GM23338 (cell line): ENCODE measurements around the gene GABARAPL1. TPM values are rescaled to one million over a fixed set of nuclear protein-coding genes. Genes with fewer than 3 reads are reported as not detected.

Experiments
- ATAC-seq: fragments of 200-7000 bp; cut with Tn5 transposase; 3 replicates; pipeline ENCODE4 v1.9.1; 2020
- DNase-seq: peaks from one replicate; pipeline ENCODE4 v3.0.0-alpha.2; 2015; ENCODE audit warnings: low spot score
- H2AFZ ChIP-seq: fragments of 200-600 bp; sonication (generic); 2 replicates; pipeline ENCODE4 v1.8.0; 2016; ENCODE audit warnings: antibody characterized with exemption, mild to moderate bottlenecking, moderate library complexity
- H3F3A ChIP-seq: fragments of 200-600 bp; sonication (generic); replicated peaks from 2 replicates; pipeline ENCODE4 v1.8.0; 2017; ENCODE audit warnings: antibody characterized with exemption, mixed run types, low read depth
- H3K27ac ChIP-seq: fragments of 200-600 bp; sonication (generic); 2 replicates; pipeline ENCODE4 v1.6.1; 2016; ENCODE audit warnings: low read depth
- H3K27me3 ChIP-seq: fragments of 200-600 bp; sonication (generic); 2 replicates; pipeline ENCODE4 v1.8.0; 2016; ENCODE audit warnings: mild to moderate bottlenecking, mixed run types, moderate library complexity; ENCODE audit not compliant: insufficient read depth
- H3K36me3 ChIP-seq: fragments of 200-600 bp; sonication (generic); 2 replicates; pipeline ENCODE4 v1.8.0; 2016; ENCODE audit warnings: mild to moderate bottlenecking; ENCODE audit not compliant: insufficient read depth
- H3K4me1 ChIP-seq: fragments of 200-600 bp; sonication (generic); 2 replicates; pipeline ENCODE4 v1.8.0; 2016; ENCODE audit warnings: mild to moderate bottlenecking, moderate library complexity; ENCODE audit not compliant: insufficient read depth
- H3K4me2 ChIP-seq: fragments of 200-600 bp; sonication (generic); 2 replicates; pipeline ENCODE4 v1.7.1; 2017; ENCODE audit warnings: mixed run types
- H3K4me3 ChIP-seq: fragments of 200-600 bp; sonication (generic); 2 replicates; pipeline ENCODE4 v1.6.1; 2016; ENCODE audit warnings: mixed run types
- H3K79me2 ChIP-seq: fragments of 200-600 bp; sonication (generic); replicated peaks from 2 replicates; pipeline ENCODE4 v1.8.0; 2017; ENCODE audit warnings: mild to moderate bottlenecking; ENCODE audit not compliant: insufficient read depth
- H3K9me2 ChIP-seq: fragments of 200-600 bp; sonication (generic); 2 replicates; pipeline ENCODE4 v1.8.0; 2017; ENCODE audit not compliant: insufficient read depth
- H4K20me1 ChIP-seq: fragments of 200-600 bp; sonication (generic); replicated peaks from 2 replicates; pipeline ENCODE4 v1.8.0; 2017; ENCODE audit warnings: mild to moderate bottlenecking; ENCODE audit not compliant: insufficient read depth
- H3K27ac Mint-ChIP-seq: 2 replicates; pipeline ENCODE4 v1.8.0; 2020; ENCODE audit warnings: inconsistent platforms, mild to moderate bottlenecking, moderate library complexity, mixed read lengths
- H3K27me3 Mint-ChIP-seq: 3 replicates; pipeline ENCODE4 v1.8.0; 2022; ENCODE audit warnings: low read depth, mild to moderate bottlenecking, moderate library complexity, mixed read lengths, inconsistent platforms; ENCODE audit not compliant: insufficient read depth, poor library complexity
- H3K36me3 Mint-ChIP-seq: 3 replicates; pipeline ENCODE4 v1.8.0; 2021; ENCODE audit warnings: low read depth, mild to moderate bottlenecking, inconsistent platforms, moderate library complexity, mixed read lengths
- H3K4me1 Mint-ChIP-seq: 3 replicates; pipeline ENCODE4 v1.8.0; 2020; ENCODE audit warnings: mild to moderate bottlenecking, inconsistent platforms, mixed read lengths
- H3K4me3 Mint-ChIP-seq: 3 replicates; pipeline ENCODE4 v1.8.0; 2021; ENCODE audit warnings: moderate library complexity, mild to moderate bottlenecking, inconsistent platforms, mixed read lengths
- H3K9me3 Mint-ChIP-seq: 3 replicates; pipeline ENCODE4 v1.8.0; 2020; ENCODE audit warnings: moderate library complexity, mild to moderate bottlenecking, inconsistent platforms, mixed read lengths
- CREB1 ChIP-seq: fragments of 250-450 bp; sonication (Bioruptor Pico); IDR thresholded peaks from 2 replicates; pipeline ENCODE4 v1.5.0; 2020; ENCODE audit warnings: low read depth, mild to moderate bottlenecking, moderate library complexity
- EZH2 ChIP-seq: fragments of 200-600 bp; sonication (generic); IDR thresholded peaks from one replicate; pipeline ENCODE4 v1.8.0; 2017; ENCODE audit warnings: antibody characterized with exemption, mild to moderate bottlenecking, low read depth; ENCODE audit not compliant: unreplicated experiment
- EZH2phosphoT487 ChIP-seq: fragments of 200-600 bp; sonication (generic); IDR thresholded peaks from one replicate; pipeline ENCODE4 v1.8.1; 2018; ENCODE audit warnings: antibody characterized with exemption; ENCODE audit not compliant: unreplicated experiment
- JUNB ChIP-seq: IDR thresholded peaks from one replicate; pipeline ENCODE4 v1.6.1; 2016; ENCODE audit warnings: antibody characterized with exemption; ENCODE audit not compliant: unreplicated experiment
- NANOG ChIP-seq: IDR thresholded peaks from 2 replicates; pipeline ENCODE4 v1.6.1; 2016; ENCODE audit warnings: antibody characterized with exemption, borderline replicate concordance
- POLR2AphosphoS5 ChIP-seq: IDR thresholded peaks from 2 replicates; pipeline ENCODE4 v1.6.1; 2016; ENCODE audit warnings: antibody characterized with exemption, low read depth
- STAT1 ChIP-seq: IDR thresholded peaks from one replicate; pipeline ENCODE4 v1.6.1; 2016; ENCODE audit warnings: antibody characterized with exemption; ENCODE audit not compliant: unreplicated experiment
- ZNF114 ChIP-seq: fragments of 250-450 bp; sonication (Bioruptor Pico); IDR thresholded peaks from 2 replicates; pipeline ENCODE4 v1.5.0; 2020; ENCODE audit warnings: mild to moderate bottlenecking, moderate library complexity
- ZNF331 ChIP-seq: fragments of 250-450 bp; sonication (Bioruptor Pico); IDR thresholded peaks from 2 replicates; pipeline ENCODE4 v1.5.0; 2020; ENCODE audit warnings: low read depth, mild to moderate bottlenecking, moderate library complexity
- polyA plus RNA-seq: library from polyadenylated mRNA; unstranded; fragments of >200 nt; fragmentation: Nextera tagmentation; extraction: Ambion mirVana; gene quantifications from 2 replicates; pipeline ENCODE4 v1.2.1, GENCODE V29; 2016
- total RNA-seq: library from RNA; depleted of rRNA; stranded (reverse); fragments of >200 nt; shearing (Covaris generic); gene quantifications from 2 replicates; pipeline ENCODE4 v1.2.3, GENCODE V29; 2014
- TF ChIP-seq, protein P1 (sequence below), 2 experiments: fragments of 200-600 bp in 1 of 2; sonication (generic) in 1 of 2; conservative IDR thresholded peaks; 2 replicates each; pipeline versions ENCODE4 v1.5.1 to v1.6.1; 2016 to 2017; ENCODE audit warnings: antibody characterized with exemption in 2 of 2, low read depth in 2 of 2, mild to moderate bottlenecking in 2 of 2, moderate library complexity in 1 of 2
- TF ChIP-seq, protein P2 (sequence below): IDR thresholded peaks from one replicate; pipeline ENCODE4 v1.6.1; 2018; ENCODE audit warnings: antibody characterized with exemption; ENCODE audit not compliant: unreplicated experiment
- TF ChIP-seq, protein P3 (sequence below): IDR thresholded peaks from 2 replicates; pipeline ENCODE4 v1.6.1; 2016; ENCODE audit warnings: antibody characterized with exemption
- TF ChIP-seq, protein P4 (sequence below): fragments of 250-450 bp; sonication (Bioruptor Pico); IDR thresholded peaks from 2 replicates; pipeline ENCODE4 v1.5.0; 2020; ENCODE audit warnings: mild to moderate bottlenecking, moderate library complexity

GABARAPL1 gene
- total and polyA plus RNA-seq, 2 experiments from 2014 or later, result 35.7 to 77.8 TPM

DNA sequence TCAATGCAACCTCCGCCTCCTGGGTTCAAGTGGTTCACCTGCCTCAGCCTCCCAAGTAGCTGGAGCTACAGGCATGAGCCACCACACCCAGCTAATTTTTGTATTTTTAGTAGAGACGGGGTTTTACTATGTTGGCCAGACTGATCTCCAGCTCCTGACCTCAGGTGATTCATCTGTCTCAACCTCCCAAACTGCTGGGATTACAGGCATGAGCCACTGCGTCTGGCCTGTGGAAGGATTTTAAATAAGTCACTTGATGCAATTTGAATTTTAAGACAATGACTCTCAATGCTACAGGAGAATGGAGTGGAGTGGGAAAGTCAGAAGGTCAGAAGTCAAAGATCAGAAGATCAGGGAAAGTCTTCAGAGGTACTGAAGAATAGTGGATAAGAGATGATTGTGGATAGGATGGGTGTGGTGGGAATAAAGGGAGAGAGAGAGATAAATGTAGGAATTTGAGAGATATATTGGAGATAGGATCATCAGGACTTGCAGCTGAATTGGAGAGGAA, 18.5 kb upstream of the GABARAPL1 start:
- Histone ChIP-seq H3K9me2 (no peaks in the 10 kb centered on the region), H3F3A (no peaks in the 10 kb centered on the region), H2AFZ (no peak overlapping the region), H3K27ac (no peak overlapping the region), H3K4me1 (peaks cover 10% of the 10 kb centered on the region; the same call in 1 of the 2 replicates), H3K4me2 (no peak overlapping the region), H3K79me2 (no peaks in the 10 kb centered on the region), H3K27me3 (no peaks in the 10 kb centered on the region), H4K20me1 (no peaks in the 10 kb centered on the region), H3K4me3 (no peak overlapping the region), H3K36me3 (no peaks in the 10 kb centered on the region)
- peaks cover 8% of the 10 kb centered on the region for H3K27me3 Mint-ChIP-seq
- peaks cover 20% of the 10 kb centered on the region for H3K4me1 Mint-ChIP-seq
- TF ChIP-seq ZNF114 (CRISPR knock-in tag) (no peak), CREB1 (CRISPR knock-in tag) (no peak), EZH2phosphoT487 (no peak), ZNF331 (CRISPR knock-in tag) (no peak), JUNB (no peak), STAT1 (no peak), NANOG (no peak), POLR2AphosphoS5 (no peak), EZH2 (no peak)
- TF ChIP-seq, protein P1, sequence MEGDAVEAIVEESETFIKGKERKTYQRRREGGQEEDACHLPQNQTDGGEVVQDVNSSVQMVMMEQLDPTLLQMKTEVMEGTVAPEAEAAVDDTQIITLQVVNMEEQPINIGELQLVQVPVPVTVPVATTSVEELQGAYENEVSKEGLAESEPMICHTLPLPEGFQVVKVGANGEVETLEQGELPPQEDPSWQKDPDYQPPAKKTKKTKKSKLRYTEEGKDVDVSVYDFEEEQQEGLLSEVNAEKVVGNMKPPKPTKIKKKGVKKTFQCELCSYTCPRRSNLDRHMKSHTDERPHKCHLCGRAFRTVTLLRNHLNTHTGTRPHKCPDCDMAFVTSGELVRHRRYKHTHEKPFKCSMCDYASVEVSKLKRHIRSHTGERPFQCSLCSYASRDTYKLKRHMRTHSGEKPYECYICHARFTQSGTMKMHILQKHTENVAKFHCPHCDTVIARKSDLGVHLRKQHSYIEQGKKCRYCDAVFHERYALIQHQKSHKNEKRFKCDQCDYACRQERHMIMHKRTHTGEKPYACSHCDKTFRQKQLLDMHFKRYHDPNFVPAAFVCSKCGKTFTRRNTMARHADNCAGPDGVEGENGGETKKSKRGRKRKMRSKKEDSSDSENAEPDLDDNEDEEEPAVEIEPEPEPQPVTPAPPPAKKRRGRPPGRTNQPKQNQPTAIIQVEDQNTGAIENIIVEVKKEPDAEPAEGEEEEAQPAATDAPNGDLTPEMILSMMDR (conservative IDR thresholded peaks at IDR 0.05; ENCODE audit: low read depth in 2 of 2), result no peak
- TF ChIP-seq, protein P2, sequence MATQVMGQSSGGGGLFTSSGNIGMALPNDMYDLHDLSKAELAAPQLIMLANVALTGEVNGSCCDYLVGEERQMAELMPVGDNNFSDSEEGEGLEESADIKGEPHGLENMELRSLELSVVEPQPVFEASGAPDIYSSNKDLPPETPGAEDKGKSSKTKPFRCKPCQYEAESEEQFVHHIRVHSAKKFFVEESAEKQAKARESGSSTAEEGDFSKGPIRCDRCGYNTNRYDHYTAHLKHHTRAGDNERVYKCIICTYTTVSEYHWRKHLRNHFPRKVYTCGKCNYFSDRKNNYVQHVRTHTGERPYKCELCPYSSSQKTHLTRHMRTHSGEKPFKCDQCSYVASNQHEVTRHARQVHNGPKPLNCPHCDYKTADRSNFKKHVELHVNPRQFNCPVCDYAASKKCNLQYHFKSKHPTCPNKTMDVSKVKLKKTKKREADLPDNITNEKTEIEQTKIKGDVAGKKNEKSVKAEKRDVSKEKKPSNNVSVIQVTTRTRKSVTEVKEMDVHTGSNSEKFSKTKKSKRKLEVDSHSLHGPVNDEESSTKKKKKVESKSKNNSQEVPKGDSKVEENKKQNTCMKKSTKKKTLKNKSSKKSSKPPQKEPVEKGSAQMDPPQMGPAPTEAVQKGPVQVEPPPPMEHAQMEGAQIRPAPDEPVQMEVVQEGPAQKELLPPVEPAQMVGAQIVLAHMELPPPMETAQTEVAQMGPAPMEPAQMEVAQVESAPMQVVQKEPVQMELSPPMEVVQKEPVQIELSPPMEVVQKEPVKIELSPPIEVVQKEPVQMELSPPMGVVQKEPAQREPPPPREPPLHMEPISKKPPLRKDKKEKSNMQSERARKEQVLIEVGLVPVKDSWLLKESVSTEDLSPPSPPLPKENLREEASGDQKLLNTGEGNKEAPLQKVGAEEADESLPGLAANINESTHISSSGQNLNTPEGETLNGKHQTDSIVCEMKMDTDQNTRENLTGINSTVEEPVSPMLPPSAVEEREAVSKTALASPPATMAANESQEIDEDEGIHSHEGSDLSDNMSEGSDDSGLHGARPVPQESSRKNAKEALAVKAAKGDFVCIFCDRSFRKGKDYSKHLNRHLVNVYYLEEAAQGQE, result no peak
- TF ChIP-seq, protein P3, sequence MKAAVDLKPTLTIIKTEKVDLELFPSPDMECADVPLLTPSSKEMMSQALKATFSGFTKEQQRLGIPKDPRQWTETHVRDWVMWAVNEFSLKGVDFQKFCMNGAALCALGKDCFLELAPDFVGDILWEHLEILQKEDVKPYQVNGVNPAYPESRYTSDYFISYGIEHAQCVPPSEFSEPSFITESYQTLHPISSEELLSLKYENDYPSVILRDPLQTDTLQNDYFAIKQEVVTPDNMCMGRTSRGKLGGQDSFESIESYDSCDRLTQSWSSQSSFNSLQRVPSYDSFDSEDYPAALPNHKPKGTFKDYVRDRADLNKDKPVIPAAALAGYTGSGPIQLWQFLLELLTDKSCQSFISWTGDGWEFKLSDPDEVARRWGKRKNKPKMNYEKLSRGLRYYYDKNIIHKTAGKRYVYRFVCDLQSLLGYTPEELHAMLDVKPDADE, result no peak
- TF ChIP-seq, protein P4, sequence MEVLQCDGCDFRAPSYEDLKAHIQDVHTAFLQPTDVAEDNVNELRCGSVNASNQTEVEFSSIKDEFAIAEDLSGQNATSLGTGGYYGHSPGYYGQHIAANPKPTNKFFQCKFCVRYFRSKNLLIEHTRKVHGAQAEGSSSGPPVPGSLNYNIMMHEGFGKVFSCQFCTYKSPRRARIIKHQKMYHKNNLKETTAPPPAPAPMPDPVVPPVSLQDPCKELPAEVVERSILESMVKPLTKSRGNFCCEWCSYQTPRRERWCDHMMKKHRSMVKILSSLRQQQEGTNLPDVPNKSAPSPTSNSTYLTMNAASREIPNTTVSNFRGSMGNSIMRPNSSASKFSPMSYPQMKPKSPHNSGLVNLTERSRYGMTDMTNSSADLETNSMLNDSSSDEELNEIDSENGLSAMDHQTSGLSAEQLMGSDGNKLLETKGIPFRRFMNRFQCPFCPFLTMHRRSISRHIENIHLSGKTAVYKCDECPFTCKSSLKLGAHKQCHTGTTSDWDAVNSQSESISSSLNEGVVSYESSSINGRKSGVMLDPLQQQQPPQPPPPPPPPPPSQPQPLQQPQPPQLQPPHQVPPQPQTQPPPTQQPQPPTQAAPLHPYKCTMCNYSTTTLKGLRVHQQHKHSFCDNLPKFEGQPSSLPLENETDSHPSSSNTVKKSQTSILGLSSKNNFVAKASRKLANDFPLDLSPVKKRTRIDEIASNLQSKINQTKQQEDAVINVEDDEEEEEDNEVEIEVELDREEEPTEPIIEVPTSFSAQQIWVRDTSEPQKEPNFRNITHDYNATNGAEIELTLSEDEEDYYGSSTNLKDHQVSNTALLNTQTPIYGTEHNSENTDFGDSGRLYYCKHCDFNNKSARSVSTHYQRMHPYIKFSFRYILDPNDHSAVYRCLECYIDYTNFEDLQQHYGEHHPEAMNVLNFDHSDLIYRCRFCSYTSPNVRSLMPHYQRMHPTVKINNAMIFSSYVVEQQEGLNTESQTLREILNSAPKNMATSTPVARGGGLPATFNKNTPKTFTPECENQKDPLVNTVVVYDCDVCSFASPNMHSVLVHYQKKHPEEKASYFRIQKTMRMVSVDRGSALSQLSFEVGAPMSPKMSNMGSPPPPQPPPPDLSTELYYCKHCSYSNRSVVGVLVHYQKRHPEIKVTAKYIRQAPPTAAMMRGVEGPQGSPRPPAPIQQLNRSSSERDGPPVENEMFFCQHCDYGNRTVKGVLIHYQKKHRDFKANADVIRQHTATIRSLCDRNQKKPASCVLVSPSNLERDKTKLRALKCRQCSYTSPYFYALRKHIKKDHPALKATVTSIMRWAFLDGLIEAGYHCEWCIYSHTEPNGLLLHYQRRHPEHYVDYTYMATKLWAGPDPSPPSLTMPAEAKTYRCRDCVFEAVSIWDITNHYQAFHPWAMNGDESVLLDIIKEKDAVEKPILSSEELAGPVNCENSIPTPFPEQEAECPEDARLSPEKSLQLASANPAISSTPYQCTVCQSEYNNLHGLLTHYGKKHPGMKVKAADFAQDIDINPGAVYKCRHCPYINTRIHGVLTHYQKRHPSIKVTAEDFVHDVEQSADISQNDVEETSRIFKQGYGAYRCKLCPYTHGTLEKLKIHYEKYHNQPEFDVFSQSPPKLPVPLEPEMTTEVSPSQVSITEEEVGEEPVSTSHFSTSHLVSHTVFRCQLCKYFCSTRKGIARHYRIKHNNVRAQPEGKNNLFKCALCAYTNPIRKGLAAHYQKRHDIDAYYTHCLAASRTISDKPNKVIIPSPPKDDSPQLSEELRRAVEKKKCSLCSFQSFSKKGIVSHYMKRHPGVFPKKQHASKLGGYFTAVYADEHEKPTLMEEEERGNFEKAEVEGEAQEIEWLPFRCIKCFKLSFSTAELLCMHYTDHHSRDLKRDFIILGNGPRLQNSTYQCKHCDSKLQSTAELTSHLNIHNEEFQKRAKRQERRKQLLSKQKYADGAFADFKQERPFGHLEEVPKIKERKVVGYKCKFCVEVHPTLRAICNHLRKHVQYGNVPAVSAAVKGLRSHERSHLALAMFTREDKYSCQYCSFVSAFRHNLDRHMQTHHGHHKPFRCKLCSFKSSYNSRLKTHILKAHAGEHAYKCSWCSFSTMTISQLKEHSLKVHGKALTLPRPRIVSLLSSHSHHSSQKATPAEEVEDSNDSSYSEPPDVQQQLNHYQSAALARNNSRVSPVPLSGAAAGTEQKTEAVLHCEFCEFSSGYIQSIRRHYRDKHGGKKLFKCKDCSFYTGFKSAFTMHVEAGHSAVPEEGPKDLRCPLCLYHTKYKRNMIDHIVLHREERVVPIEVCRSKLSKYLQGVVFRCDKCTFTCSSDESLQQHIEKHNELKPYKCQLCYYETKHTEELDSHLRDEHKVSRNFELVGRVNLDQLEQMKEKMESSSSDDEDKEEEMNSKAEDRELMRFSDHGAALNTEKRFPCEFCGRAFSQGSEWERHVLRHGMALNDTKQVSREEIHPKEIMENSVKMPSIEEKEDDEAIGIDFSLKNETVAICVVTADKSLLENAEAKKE (CRISPR knock-in tag), result no peak
- H3K4me3 Mint-ChIP-seq, result no peak overlapping the region
- ATAC-seq (no peak), DNase-seq (no peak)
- no peaks in the 10 kb centered on the region for H3K9me3 Mint-ChIP-seq
- H3K27ac Mint-ChIP-seq, result no peak overlapping the region
- no peaks in the 10 kb centered on the region for H3K36me3 Mint-ChIP-seq
